Activated naive CD4-positive, alpha-beta T cell treated with anti-CD3 and anti-CD28 coated beads, Interleukin-2, amount 50 U/mL, for 24 hours (primary cell): ENCODE measurements around the gene TP73.
"Not testable (repeated sequence)": the region's sequence is repeated elsewhere in the genome, so short reads cannot be mapped to it uniquely, and the experiment has no call there.

Source experiments
- H3K27ac Mint-ChIP-seq: one replicate; pipeline ENCODE4 v1.8.0; 2021; ENCODE audit warnings: mild to moderate bottlenecking, mixed read lengths
- H3K27me3 Mint-ChIP-seq: one replicate; pipeline ENCODE4 v1.8.0; 2021; ENCODE audit warnings: mixed read lengths
- H3K36me3 Mint-ChIP-seq: one replicate; pipeline ENCODE4 v1.8.0; 2021; ENCODE audit warnings: mixed read lengths
- H3K4me1 Mint-ChIP-seq: one replicate; pipeline ENCODE4 v1.8.0; 2021; ENCODE audit warnings: mixed read lengths
- H3K4me3 Mint-ChIP-seq: one replicate; pipeline ENCODE4 v1.8.0; 2021; ENCODE audit warnings: mild to moderate bottlenecking, mixed read lengths
- H3K9me3 Mint-ChIP-seq: one replicate; pipeline ENCODE4 v1.8.0; 2021; ENCODE audit warnings: mixed read lengths

TP73 gene

DNA sequence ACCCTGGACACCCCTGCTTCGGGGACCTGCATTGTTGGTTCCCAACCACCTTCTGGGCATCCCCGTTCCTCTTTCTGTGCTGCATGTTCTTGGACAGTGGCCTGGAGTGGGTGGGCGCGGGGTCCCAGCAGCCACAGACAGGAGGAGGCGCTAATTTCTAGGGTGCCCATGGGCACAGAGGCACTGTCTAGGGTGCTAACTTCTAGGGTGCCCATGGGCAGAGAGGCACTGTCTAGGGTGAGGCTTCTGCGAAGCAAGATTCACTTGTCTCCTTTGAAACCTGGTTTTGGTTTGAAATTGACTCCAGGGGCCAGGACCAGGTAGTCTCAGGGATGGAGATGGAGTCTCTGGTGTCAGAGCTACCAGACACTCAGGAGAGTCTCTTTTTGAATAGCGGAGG, 40.2 kb upstream of the TP73 start:
- Mint-ChIP-seq H3K4me3 (peak overlapping the region; percentile 82), H3K27ac (no peak overlapping the region), H3K27me3 (peaks cover 3% of the 10 kb centered on the region)

DNA sequence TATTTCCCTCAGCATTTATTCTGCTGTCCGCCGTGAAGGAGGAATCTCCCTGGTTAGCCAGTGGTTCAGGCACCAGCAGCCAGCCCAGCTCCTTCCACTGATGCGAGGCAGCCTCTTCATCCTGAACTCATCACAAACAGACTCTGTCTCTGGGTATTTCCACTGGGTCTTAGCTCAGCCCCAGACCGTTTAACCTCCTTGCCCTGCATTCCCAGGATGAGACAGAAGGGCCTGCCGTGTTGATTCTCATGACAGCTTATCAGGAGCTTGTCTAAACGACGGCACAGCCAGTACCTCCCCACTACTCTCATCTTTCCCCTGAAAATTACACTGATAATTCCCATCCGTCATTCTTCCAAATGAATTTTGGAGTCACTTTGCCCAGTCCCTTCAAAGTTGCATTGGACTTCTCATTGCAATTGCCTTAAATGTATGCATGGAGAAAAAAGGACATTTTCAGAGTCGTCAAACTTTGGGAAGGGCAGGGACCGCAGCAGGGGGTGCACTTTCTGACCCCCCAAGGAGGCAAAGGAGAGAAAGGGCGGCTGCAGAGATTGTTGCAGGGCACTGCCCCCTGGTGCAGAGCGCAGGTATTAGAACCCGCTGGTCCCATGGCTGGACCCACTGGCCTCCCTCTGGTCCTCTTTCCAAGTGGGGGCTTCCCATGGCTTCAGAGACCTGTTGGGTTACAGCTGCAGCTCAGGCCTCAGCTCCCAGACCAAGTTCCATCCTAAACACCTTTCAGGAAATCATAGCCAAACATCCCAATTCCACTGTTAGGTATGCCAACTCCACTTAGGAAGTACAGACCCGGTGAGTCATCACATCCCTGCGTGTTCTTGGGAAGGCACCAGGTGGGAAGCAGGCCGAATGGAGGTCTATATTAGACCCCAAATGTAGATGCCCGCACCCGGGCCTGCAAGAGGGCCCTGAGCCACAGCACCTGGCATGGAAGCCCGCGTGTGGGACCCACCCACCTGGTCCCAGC, 37.3 kb upstream of the TP73 start:
- H3K4me1 Mint-ChIP-seq = peaks cover 21% of the 10 kb centered on the region
- no peak overlapping the region for H3K4me3 Mint-ChIP-seq
- H3K36me3 Mint-ChIP-seq = no peaks in the 10 kb centered on the region
- peaks cover 3% of the 10 kb centered on the region for H3K27me3 Mint-ChIP-seq
- H3K9me3 Mint-ChIP-seq = no peaks in the 10 kb centered on the region
- H3K27ac Mint-ChIP-seq = peak overlapping the region; percentile 31

More for the DNA sequence above, 40.2 kb upstream of the TP73 start:
- H3K9me3 Mint-ChIP-seq = no peaks in the 10 kb centered on the region
- peaks cover 9% of the 10 kb centered on the region for H3K4me1 Mint-ChIP-seq
- H3K36me3 Mint-ChIP-seq = no peaks in the 10 kb centered on the region

DNA sequence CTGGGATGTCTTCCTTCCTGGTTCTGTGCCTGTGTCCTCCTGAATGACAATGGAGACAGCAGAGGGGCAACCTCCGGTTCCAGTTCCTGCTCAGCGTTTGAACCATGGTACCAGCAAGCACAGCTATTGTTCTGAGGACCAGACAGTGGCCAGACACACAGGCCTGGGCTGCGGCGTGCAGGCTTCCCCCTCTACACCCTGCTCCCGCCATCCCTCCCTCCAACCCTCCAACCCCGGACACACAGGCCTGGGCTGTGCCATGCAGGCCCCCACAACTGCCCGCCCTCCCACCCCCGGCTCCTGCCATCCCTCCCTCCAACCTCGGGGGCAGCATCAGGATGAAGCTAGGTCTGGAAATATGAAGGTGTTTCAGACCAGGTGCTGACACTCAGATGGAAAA, 35.5 kb upstream of the TP73 start:
- H3K36me3 Mint-ChIP-seq = no peaks in the 10 kb centered on the region
- H3K27ac Mint-ChIP-seq = no peak overlapping the region
- H3K9me3 Mint-ChIP-seq = no peaks in the 10 kb centered on the region
- H3K27me3 Mint-ChIP-seq = no peaks in the 10 kb centered on the region
- H3K4me1 Mint-ChIP-seq = peaks cover 19% of the 10 kb centered on the region
- H3K4me3 Mint-ChIP-seq = no peak overlapping the region

DNA sequence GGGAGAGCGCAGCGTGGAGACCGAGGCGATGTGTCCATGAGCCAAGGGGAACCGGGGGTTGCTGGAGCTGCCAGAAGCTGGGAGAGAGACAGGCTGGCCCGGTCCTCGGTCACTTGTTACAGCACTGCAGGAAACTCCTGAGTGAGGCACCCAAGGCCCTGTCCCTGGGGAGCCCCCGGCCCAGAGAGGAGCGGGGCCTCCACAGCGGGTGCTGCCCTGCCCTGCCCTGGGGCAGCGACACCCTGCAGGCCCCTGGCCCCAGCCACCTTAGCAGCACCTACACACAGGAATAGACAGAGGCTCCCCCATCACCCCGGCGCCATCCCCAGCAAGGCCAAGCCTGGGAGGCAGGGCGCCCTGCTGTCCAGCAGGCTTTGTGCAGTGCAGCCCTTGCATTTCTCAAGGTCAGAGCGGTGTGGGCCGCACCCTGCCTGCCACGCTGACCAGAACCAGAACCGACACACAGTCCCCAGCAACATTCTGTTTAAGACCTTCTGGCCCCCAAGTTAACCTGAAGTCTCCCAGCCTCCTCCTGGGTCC, 34.4 kb upstream of the TP73 start:
- Mint-ChIP-seq H3K9me3 (no peaks in the 10 kb centered on the region), H3K4me1 (peaks cover 28% of the 10 kb centered on the region), H3K27ac (no peak overlapping the region), H3K27me3 (no peaks in the 10 kb centered on the region), H3K4me3 (no peak overlapping the region), H3K36me3 (no peaks in the 10 kb centered on the region)

DNA sequence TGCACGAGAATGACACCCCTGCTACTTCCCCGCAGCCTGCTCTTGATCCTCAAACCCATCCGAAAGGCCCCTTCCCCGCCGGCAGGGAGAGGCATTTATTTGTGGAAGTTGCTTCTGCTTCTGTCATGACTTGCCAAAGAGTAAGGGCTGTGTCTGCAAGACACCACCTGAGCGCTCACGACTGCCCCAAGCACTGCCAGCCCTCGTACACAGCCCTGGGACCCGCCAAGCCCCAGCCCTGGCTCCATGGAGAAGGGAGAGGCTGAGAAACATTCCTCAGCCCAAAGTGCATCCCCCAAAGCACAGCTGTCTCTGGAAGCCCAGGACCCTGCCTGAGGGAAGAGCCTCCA, 33.8 kb upstream of the TP73 start:
- Mint-ChIP-seq H3K27me3 (no peaks in the 10 kb centered on the region), H3K9me3 (no peaks in the 10 kb centered on the region), H3K36me3 (no peaks in the 10 kb centered on the region), H3K27ac (no peak overlapping the region), H3K4me1 (peaks cover 34% of the 10 kb centered on the region), H3K4me3 (no peak overlapping the region)

DNA sequence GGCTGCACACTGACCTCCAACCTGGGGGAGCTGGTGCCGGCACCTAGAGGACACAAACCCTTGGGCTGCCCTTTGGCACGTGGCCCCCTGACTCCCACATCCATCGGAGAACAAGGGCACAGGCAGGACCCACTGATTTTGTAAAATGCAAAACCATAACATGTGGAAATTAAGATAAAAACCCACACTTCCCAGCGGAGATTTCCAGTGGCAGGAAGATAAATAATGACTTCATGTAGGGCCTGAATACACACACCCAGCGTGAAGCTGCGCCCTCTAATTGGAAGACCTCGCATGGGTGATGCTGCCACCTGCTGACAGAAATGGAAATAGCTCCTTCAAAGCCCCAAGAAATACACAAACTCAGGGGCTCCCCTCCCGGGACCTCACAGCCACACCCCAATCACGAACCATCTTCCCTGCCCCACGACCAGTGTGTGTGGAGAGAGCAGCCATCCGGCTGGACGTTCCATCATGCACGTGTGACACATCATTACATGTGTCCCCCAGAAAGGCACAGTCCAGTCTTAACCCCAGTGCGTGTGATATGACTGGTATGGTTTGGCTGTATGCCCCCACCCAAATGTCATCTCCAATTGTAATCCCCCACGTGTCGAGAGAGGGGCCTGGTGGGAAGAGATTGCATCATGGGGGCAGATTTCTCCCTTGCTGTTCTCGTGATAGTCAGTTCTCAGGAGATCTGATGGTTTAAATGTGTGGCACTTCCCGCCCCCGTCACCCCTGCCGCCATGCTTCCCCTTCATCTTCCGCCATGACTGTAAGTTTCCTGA, 33.2 kb upstream of the TP73 start:
- no peaks in the 10 kb centered on the region for H3K9me3 Mint-ChIP-seq
- peak overlapping the region; percentile 43 for H3K4me3 Mint-ChIP-seq
- H3K27ac Mint-ChIP-seq = peak overlapping the region; percentile 85

DNA sequence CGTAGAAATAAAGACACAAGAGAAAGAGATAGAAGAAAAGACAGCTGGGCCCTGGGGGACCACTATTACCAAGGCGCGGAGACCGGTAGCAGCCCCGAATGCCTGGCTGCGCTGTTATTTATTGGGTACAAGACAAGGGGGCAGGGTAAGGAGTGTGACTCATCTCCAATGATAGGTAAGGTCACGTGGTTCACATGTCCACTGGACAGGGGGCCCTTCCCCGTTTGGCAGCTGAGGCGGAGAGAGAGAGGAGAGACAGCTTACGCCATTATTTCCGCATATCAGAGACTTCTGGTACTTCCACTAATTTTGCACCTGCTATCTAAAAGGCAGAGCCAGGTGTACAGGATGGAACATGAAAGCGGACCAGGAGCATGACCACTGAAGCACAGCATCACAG, 31.6 kb upstream of the TP73 start:
- Mint-ChIP-seq H3K9me3 (no peaks in the 10 kb centered on the region), H3K4me1 (peaks cover 48% of the 10 kb centered on the region), H3K36me3 (peaks cover 1% of the 10 kb centered on the region), H3K27me3 (no peaks in the 10 kb centered on the region), H3K4me3 (no peak overlapping the region), H3K27ac (no peak overlapping the region)

More for the DNA sequence above, 33.2 kb upstream of the TP73 start:
- Mint-ChIP-seq H3K36me3 (no peaks in the 10 kb centered on the region), H3K4me1 (peaks cover 40% of the 10 kb centered on the region), H3K27me3 (no peaks in the 10 kb centered on the region)

DNA sequence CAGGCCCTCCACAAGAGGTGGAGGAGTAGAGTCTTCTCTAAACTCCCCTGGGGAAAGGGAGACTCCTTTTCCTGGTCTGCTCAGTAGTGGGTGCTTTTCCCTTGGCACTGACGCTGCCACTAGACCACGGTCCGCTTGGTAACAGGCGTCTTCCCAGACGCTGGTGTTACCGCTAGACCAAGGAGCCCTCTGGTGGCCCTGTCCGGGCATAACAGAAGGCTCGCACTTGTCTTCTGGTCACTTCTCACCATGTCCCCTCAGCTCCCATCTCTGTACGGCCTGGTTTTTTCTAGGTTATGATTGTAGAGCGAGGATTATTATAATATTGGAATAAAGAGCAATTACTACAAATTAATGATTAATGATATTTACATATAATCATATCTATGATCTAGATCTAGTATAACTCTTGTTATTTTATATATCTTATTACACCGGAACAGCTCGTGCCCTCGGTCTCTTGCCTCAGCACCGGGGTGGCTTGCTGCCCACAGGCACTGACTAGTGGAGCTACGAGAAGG, 31.1 kb upstream of the TP73 start:
- not testable (repeated sequence) for H3K36me3 Mint-ChIP-seq, H3K9me3 Mint-ChIP-seq, H3K27ac Mint-ChIP-seq, H3K4me3 Mint-ChIP-seq, H3K27me3 Mint-ChIP-seq
- H3K4me1 Mint-ChIP-seq = peaks cover 53% of the 10 kb centered on the region

DNA sequence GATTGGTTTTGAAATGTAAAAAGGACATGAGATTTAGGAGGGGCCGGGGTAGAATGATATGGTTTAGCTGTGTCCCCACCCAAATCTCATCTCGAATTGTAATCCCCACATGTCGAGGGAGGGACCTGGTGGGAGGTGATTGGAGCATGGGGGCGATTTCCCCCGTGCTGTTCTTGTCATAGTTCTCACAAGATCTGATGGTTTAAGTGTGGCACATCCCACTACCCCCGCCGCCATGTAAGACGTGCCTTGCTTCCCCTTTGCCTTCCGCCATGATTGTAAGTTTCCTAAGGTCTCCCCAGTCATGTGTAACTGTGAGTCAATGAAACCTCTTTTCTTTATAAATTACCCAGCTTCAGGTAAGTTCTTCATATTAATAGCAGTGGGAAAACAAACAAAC, 30.2 kb upstream of the TP73 start:
- Mint-ChIP-seq H3K27ac (peak overlapping the region; percentile 12), H3K4me1 (peaks cover 55% of the 10 kb centered on the region), H3K4me3 (peak overlapping the region; percentile 68)
- H3K27me3 Mint-ChIP-seq, H3K9me3 Mint-ChIP-seq, H3K36me3 Mint-ChIP-seq: not testable (repeated sequence)

DNA sequence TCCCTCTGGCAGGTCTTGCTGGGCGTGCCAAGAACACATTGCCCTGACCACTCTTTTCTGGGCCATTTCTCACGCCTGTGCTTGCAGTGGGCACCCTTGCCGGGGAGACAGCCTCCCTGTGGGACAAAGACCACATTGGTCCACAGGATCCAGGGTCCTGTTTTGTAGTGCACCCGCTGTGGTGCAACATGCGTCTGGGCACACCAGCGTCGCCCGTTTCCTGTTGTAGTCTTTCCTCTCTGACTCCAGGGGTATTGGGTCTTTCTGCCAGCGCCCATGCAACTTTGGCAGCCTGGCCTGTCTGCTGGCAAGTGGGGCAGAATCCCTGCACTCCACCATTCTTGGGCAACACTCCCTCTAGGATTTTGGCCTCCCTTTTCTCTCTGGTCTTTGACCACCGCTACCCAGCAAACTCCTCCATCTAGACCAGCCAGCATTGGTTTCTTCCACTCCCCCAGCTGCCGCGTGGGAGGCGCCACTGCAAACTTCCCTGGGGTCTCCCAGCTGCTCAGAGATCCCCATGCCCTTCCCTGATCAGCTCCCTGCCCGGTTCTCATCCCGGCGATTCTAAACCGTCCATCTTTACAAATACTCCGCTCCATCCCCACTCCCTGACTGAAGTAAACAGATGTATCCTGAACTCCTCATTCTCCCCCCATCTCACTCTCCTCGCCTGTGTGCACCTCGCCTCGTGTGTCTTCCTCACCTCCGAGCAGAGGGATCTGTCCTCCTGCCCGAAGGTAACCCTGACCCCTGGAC, 28.7 kb upstream of the TP73 start:
- peaks cover 55% of the 10 kb centered on the region for H3K4me1 Mint-ChIP-seq
- H3K27ac Mint-ChIP-seq = no peak overlapping the region
- H3K36me3 Mint-ChIP-seq = peaks cover 1% of the 10 kb centered on the region
- H3K9me3 Mint-ChIP-seq = no peaks in the 10 kb centered on the region
- peak overlapping the region; percentile 96 for H3K4me3 Mint-ChIP-seq
- H3K27me3 Mint-ChIP-seq = no peaks in the 10 kb centered on the region

DNA sequence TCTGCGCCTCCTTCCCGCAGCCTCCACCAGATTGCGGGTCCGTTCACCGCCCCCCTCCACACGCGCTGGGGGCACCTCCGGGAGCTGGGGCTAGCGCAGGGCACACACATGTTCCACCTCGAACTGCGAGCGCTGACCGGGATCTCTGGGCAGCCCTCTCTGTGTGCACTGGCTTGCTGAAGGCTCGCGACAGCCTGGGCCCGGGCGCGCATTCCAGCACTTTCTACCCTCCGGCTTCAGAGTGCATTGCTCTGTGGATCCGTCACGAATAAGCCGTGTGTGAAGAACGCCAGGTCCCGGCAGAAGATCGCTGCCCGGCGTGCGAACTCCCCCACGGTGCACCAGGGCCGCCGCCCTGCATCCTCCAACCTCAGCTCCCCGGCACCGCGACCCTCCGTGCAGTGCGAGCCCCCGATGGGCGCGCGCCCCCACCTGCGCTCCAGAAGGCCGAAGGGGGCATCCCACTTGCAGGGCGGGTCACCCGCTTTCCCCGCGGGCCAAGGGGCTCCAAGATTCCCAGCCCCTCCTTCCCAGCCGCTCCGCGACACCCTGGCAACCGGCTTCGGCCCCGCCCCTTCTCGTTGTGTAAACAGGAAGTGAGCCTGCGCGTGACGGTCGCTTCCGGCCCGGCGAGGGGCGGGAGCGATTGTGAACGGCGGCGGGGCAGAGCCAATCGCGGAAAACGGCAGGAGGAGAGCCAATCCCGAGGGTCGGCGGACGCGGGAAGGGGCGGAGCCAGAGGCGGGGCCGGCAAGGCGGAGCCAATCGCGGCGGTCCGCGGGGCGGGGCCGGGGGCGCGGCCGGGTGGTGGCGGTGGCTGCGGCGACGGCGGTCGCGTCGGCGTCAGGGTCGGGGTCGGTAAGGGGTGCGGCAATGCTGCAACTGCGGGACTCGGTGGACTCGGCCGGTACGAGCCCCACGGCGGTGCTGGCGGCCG, 27.8 kb upstream of the TP73 start, which contains the start of gene TPRG1L:
TSS of gene TPRG1L (plus strand) at position 816 of the 937 bp plus-strand sequence. CDS start at position 874, 58 bp downstream.
- Mint-ChIP-seq H3K9me3 (no peaks in the 10 kb centered on the region), H3K4me1 (peaks cover 48% of the 10 kb centered on the region), H3K27ac (peak within 1 kb of the TSS; percentile 96), H3K27me3 (no peaks in the 10 kb centered on the region), H3K4me3 (peak within 1 kb of the TSS; percentile 96), H3K36me3 (peaks cover 1% of the 10 kb centered on the region)

DNA sequence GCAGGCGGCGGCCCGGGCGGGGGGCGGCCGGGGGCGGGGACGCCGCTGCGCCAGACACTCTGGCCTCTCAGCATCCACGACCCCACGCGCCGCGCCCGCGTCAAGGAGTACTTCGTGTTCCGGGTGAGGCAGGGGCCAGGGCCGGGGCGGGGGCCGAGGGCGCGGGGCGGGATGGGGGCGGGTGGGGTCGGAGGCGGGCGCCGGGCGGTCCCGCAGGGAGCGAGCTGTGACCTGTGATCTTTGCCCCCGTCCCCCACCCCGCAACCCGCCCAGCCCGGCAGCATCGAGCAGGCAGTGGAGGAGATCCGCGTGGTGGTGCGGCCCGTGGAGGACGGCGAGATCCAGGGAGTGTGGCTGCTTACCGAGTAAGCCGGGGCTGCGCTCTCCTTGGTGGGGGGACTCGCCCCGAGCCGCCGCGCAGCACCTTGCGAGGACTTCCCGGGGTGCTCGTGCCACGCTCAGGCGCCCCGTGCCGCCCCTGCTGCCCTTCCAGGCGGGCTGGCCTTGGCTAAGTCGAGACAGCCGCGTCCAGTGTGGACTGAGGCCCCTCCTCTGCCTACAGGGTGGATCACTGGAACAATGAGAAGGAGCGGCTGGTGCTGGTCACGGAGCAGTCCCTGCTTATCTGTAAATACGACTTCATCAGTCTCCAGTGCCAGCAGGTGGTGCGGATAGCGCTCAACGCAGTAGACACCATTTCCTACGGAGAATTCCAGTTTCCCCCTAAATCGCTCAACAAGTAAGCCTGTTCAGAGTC, 27.0 kb upstream of the TP73 start:
- H3K27me3 Mint-ChIP-seq = no peaks in the 10 kb centered on the region
- peaks cover 41% of the 10 kb centered on the region for H3K4me1 Mint-ChIP-seq
- H3K27ac Mint-ChIP-seq = no peak overlapping the region
- H3K9me3 Mint-ChIP-seq = no peaks in the 10 kb centered on the region
- H3K36me3 Mint-ChIP-seq = peaks cover 1% of the 10 kb centered on the region
- H3K4me3 Mint-ChIP-seq = peak overlapping the region; percentile 96

DNA sequence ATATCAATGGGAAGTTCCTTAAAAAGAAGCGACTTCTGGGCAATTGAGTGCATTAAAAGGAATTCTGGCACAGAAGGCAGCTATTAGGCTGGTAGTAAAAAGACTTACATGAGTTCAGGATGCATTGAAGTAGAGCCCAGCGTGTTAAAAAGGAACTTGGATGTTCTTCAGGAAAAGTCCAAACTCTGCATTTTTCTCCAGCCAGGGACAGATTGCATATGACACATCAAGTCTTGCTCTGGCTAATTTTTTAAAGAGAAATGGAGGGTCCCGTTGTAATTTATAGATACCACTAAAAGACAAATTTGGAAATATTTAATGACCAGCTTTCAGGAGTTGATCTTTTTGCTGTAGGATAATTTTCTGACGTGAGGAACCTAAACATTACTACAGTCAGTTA, 26.3 kb upstream of the TP73 start:
- peaks cover 36% of the 10 kb centered on the region for H3K4me1 Mint-ChIP-seq
- H3K36me3 Mint-ChIP-seq = peaks cover 1% of the 10 kb centered on the region
- no peaks in the 10 kb centered on the region for H3K27me3 Mint-ChIP-seq
- peak overlapping the region; percentile 81 for H3K27ac Mint-ChIP-seq
- H3K4me3 Mint-ChIP-seq = peak overlapping the region; percentile 76
- H3K9me3 Mint-ChIP-seq = no peaks in the 10 kb centered on the region
